HG02970 (cell line): Measurements from ENCODE around the gene FOXD2.

ENCODE experiments used
- ATAC-seq: cut with Tn5 transposase; IDR thresholded peaks from one replicate; pipeline ENCODE4 v1.9.1; 2021; ENCODE audit warnings: mild to moderate bottlenecking, moderate library complexity, moderate number of reproducible peaks; ENCODE audit not compliant: unreplicated experiment, low FRiP score

FOXD2 gene

GRCh38 chr1:47416319-47417169 lies 21.3 kb upstream of the FOXD2 start:
- ATAC-seq = no peak

GRCh38 chr1:47417170-47418044 lies 20.4 kb upstream of the FOXD2 start:
- no peak for ATAC-seq

GRCh38 chr1:47418122-47418521 lies 19.7 kb upstream of the FOXD2 start:
- no peak for ATAC-seq

- ATAC-seq = no peak
These were observed 19.0 kb upstream of the FOXD2 start for GRCh38 chr1:47418681-47419325.

GRCh38 chr1:47420547-47420946 lies 17.3 kb upstream of the FOXD2 start:
- ATAC-seq = no peak

- no peak for ATAC-seq
These were observed 14.0 kb upstream of the FOXD2 start for GRCh38 chr1:47423872-47424271.

GRCh38 chr1:47424336-47424982 lies 13.4 kb upstream of the FOXD2 start:
- ATAC-seq = no peak

- ATAC-seq = no peak
These were observed 6.3 kb upstream of the FOXD2 start for GRCh38 chr1:47431534-47431933.

GRCh38 chr1:47432071-47433036 lies 5.5 kb upstream of the FOXD2 start:
- no peak for ATAC-seq

- no peak for ATAC-seq
These were observed 4.8 kb upstream of the FOXD2 start for GRCh38 chr1:47433037-47433421.

GRCh38 chr1:47433477-47434050 lies 4.3 kb upstream of the FOXD2 start:
- no peak for ATAC-seq

GRCh38 chr1:47434051-47434842 lies 3.6 kb upstream of the FOXD2 start:
- no peak for ATAC-seq

GRCh38 chr1:47435506-47436303 lies 2.1 kb upstream of the FOXD2 start:
- ATAC-seq = no peak

- peak; percentile 30 for ATAC-seq
These were observed 1.4 kb upstream of the FOXD2 start for GRCh38 chr1:47436304-47436978.

GRCh38 chr1:47436979-47437446 lies 831 bp upstream of the FOXD2 start:
- peak; percentile 14 for ATAC-seq

GRCh38 chr1:47438165-47439016 lies 547 bp downstream of the FOXD2 start:
- no peak for ATAC-seq
